ENCODE results near the gene NACC1. TPM values are rescaled to one million over a fixed set of nuclear protein-coding genes. Genes with fewer than 3 reads are reported as not detected.

Gene NACC1
- total RNA-seq, 1 donor from 2014 or later = 35.2 TPM

DNA sequence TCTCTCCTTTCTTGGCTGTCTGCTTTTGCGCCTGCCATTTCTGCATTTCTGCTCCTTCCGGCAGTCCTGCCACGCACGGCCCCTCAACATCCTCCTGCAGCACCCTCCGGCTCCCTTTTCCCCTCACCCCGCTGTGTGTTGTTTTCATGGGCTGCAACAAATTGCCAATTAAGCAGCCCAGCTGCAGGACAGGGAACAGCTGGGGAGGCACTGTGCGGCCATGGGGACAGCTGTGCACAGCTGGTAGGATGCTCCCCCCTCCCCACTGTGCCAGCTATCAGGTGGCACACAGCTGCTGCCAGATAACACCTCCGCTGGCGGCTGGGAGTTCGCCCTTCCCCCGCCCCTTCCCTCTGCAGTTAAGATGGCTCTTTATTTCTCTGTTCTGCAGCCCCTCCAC lies 40.8 kb upstream of the NACC1 start:
- no peak overlapping the region for H3K27ac ChIP-seq
- no peaks in the 10 kb centered on the region for H3K27me3 ChIP-seq (ENCODE audit: low read depth)
- DNase-seq (no peak), ATAC-seq (peak; percentile 5 to 12)
- H3K4me3 ChIP-seq = no peak overlapping the region
- no peaks in the 10 kb centered on the region for H3K9me3 ChIP-seq
- TF ChIP-seq, protein P1, sequence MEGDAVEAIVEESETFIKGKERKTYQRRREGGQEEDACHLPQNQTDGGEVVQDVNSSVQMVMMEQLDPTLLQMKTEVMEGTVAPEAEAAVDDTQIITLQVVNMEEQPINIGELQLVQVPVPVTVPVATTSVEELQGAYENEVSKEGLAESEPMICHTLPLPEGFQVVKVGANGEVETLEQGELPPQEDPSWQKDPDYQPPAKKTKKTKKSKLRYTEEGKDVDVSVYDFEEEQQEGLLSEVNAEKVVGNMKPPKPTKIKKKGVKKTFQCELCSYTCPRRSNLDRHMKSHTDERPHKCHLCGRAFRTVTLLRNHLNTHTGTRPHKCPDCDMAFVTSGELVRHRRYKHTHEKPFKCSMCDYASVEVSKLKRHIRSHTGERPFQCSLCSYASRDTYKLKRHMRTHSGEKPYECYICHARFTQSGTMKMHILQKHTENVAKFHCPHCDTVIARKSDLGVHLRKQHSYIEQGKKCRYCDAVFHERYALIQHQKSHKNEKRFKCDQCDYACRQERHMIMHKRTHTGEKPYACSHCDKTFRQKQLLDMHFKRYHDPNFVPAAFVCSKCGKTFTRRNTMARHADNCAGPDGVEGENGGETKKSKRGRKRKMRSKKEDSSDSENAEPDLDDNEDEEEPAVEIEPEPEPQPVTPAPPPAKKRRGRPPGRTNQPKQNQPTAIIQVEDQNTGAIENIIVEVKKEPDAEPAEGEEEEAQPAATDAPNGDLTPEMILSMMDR (IDR thresholded peaks at IDR 0.05) = no peak
- intact Hi-C loops (cut with DNase I) = no loop called here
- H3K36me3 ChIP-seq = peaks cover 51% of the 10 kb centered on the region
- peaks cover 53% of the 10 kb centered on the region for H3K4me1 ChIP-seq

DNA sequence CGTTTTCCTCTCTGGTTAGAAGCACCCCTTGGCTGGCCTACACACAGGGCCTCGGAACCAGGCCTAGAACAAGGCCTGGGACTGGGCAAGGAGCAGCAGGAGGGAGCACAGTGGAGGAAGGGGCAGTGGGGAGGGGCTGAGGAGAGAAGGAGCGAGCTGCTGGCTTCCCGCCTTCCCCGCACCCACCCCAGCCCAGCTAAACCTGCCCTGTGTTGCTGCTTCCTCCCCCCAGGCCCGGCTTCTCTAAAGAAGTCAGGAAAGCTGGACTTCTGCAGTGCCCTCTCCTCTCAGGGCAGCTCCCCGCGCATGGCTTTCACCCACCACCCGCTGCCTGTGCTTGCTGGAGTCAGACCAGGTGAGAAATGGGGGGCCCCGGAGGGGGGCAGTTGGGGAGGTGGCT lies 39.7 kb upstream of the NACC1 start:
- TF ChIP-seq, protein P1 (IDR thresholded peaks at IDR 0.05) = no peak
- intact Hi-C loops (cut with DNase I) = no loop called here
- H3K4me1 ChIP-seq = peaks cover 56% of the 10 kb centered on the region
- DNase-seq (no peak), ATAC-seq (no peak)
- H3K36me3 ChIP-seq = peaks cover 58% of the 10 kb centered on the region
- no peak overlapping the region for H3K4me3 ChIP-seq
- H3K27ac ChIP-seq = peak overlapping the region; percentile 66
- no peaks in the 10 kb centered on the region for H3K27me3 ChIP-seq (ENCODE audit: low read depth)
- H3K9me3 ChIP-seq = no peaks in the 10 kb centered on the region

DNA sequence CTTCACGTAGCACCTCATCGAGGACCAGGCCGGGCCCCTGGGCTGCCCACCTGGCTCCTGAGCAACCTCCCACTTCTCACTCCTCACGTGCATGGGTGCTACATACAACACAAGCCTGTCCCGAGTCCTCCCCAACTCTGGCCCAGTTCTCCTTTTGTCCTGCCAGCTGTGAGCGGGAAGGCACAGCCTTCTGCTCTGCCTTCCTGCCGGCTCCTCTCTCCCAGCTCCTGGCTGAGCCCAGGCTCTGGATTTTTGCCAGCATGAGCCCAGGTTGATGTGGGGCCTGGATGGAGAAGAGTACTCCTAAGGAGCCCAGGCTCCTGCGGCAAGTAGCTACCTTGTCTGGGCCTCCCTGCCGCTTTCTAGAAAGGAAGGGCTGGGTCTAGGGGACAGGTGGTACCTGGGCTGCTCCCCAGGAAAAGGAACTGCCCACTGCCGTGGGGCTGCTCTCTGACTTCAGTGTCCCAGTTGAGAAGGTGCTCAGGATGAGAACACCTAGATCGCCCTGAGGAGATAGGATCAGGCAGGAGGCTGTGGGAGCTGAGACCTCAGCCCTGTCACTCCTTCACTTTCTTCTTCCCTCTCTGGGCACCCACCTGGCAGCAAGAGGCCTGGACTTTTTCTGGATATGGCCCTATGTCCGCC lies 39.0 kb upstream of the NACC1 start:
- H3K27ac ChIP-seq = peak overlapping the region; percentile 66
- peaks cover 56% of the 10 kb centered on the region for H3K4me1 ChIP-seq
- TF ChIP-seq, protein P1 (IDR thresholded peaks at IDR 0.05) = no peak
- no peak overlapping the region for H3K4me3 ChIP-seq
- intact Hi-C loops (cut with DNase I) = no loop called here
- no peaks in the 10 kb centered on the region for H3K9me3 ChIP-seq
- peak in 1 of 2 donors; percentile 12 for ATAC-seq
- peaks cover 58% of the 10 kb centered on the region for H3K36me3 ChIP-seq
- H3K27me3 ChIP-seq (ENCODE audit: low read depth) = no peaks in the 10 kb centered on the region
- no peak for DNase-seq

DNA sequence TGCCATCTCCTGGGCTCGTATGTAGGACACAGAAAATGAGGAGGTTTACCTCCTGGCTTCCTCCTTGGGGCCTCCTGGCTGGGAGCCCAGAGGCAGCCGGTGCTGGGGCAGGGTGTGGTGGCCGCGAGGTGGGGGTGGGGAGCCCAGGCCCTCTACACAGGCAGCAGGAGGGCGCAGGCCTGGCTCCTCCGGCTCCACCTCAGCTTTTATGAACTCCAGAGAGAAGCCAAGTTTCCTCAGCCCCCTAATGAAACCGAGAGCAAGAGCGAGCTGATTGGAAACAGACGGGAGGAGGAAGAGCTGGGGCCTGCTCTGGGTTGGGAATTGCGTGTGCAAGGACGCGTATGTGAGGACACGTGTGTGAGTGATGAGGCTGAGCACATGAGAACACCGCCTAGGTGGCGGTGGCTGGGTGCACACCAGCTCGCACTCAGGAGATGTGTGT lies 38.5 kb upstream of the NACC1 start:
- ATAC-seq (peak; percentile 58 to 60), DNase-seq (peak; percentile 70)
- TF ChIP-seq, protein P1 (IDR thresholded peaks at IDR 0.05) = no peak
- Histone ChIP-seq H3K36me3 (peaks cover 58% of the 10 kb centered on the region), H3K4me3 (no peak overlapping the region), H3K4me1 (peaks cover 56% of the 10 kb centered on the region), H3K27ac (peak overlapping the region; percentile 66), H3K27me3 (ENCODE audit: low read depth) (no peaks in the 10 kb centered on the region), H3K9me3 (no peaks in the 10 kb centered on the region)
- intact Hi-C loops (cut with DNase I) = no loop called here

DNA sequence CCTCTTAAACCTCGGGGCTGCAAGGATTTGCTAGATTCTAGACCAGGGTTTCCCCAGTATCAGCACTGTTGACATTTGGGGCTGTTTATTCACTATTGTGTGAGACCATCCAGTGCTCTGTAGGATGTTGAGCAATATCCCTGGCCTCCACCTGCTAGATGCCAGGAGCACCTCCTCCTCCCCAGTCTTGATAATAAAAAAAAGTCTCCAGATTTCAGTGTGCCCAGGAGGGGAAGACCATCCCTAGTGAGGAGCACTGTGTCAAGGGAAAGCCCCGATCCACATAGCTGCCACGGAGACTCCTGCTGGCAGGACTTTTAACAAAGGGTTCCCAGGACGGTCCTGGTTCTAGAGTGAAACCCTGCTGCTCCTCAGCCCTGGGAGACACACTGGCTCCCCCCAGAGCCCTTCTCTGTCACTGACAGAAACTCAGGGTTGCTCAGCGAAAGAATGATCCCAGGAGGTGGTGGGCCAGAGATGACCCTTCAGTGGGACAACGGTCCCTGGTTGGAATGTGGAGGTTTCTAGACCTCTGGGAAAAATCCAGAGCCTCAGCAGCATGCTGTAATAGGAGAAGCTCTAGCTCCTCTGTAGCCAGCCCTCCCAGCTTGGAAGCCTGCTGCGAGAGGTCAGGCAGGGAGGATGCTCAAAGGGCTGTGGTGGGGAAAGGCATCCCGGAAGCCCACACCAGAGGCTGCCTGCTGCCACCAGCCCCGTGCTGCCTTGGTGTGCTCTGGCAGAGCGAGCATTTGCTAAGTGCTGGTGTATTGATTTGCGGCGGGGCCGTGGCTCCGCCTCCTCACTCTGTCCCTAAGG lies 35.7 kb upstream of the NACC1 start:
- H3K27me3 ChIP-seq (ENCODE audit: low read depth) = no peaks in the 10 kb centered on the region
- H3K36me3 ChIP-seq = peaks cover 53% of the 10 kb centered on the region
- TF ChIP-seq, protein P1 (IDR thresholded peaks at IDR 0.05) = no peak
- no peak for ATAC-seq
- H3K4me3 ChIP-seq = no peak overlapping the region
- H3K27ac ChIP-seq = peak overlapping the region; percentile 31
- H3K9me3 ChIP-seq = no peaks in the 10 kb centered on the region
- H3K4me1 ChIP-seq = peaks cover 54% of the 10 kb centered on the region
- intact Hi-C loops (cut with DNase I) = no loop called here
- DNase-seq = no peak

All from lower lobe of right lung (tissue), 2 donors.